COLO668 (cell line): ENCODE measurements around the gene TULP4.
A peak's percentile ranks its signal among the peaks of the same experiment; 100 is the strongest.
"Not testable (repeated sequence)": the region's sequence is repeated elsewhere in the genome, so short reads cannot be mapped to it uniquely, and the experiment has no call there.

Experiments
- DNase-seq: peaks from one replicate; lab custom pipeline; 2025; ENCODE audit not compliant: unreplicated experiment; lab: John Stamatoyannopoulos, UW

The TULP4 gene

GRCh38 chr6:158387036-158387435 lies 74.8 kb downstream of the TULP4 start:
- no peak for DNase-seq

DNA sequence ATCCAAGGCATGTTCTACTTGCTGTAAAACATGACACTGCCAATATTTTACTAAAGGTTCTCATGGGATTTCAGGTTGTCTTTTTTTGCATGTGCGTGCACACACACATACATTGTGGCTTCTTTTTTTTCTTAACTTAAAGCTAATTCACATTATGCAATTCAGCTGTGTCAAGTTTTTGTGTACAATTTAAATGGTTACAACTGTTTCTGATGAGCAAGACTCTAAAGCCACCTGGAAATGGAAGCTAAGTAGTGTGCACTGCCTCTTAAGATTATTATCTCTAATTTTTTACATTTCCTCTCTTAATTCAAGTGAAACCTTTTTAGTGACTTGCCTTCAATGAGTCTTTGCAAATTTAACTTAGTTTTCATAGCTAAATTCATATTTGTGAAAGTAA lies 75.3 kb downstream of the TULP4 start:
- DNase-seq, result no peak

DNA sequence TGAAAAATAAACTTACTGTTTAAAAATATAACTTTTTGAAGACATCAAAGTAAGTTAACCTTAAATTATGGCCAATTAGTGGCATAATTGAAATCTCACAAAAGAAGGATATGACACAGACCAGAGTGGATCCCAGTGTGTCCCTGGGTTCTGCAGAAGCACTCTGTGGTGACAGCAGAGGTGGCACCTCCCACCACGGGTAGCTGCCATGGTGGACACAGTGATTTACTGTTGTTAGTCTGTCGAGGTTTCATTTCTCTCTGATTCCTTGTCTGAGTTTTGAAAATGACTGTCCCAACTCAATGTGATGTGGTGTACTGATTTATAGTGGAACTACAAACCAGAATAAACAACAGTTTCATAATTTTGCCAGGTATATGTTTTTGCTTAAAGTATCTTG lies 76.5 kb downstream of the TULP4 start:
- no peak for DNase-seq

- no peak for DNase-seq
Measured at GRCh38 chr6:158389193-158389919, 77.1 kb downstream of the TULP4 start.

- DNase-seq, result no peak
Measured at GRCh38 chr6:158391276-158391675, 79.0 kb downstream of the TULP4 start.

DNA sequence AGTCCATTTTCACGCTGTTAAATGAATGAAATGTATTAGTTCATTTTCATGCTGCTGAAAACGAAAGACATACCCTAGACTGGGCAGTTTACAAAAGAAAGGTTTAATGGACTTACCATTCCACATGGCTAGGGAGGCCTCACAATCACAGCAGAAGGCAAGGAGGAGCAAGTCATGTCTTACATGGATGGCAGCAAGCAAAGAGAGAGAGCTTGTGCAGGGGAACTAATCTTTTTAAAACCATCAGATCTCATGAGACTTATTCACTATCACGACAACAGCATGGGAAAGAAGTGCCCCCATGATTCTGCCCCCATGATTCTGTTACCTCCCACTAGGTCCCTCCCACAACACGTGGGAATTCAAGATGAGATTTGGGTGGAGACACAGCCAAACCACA lies 79.7 kb downstream of the TULP4 start:
- DNase-seq, result not testable (repeated sequence)

DNA sequence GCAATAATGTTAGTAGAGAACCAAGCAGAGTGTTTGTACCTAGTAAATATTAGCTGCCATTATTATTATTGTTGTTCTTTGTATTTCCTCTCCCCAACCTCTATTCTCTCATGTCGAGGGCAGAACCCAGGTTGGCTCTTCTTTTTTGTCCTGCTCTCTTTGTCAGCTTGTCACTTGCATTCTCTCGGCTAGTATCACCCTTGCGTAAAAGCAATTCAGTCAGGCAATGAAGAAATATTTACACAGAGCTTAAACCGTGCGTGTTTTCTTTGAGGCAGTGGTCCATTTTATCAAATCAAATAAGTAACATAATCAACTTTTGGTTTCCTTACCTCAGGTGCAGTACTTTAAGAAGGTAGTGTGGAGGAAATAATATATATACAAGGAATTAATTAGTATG lies 83.9 kb downstream of the TULP4 start:
- no peak for DNase-seq

DNA sequence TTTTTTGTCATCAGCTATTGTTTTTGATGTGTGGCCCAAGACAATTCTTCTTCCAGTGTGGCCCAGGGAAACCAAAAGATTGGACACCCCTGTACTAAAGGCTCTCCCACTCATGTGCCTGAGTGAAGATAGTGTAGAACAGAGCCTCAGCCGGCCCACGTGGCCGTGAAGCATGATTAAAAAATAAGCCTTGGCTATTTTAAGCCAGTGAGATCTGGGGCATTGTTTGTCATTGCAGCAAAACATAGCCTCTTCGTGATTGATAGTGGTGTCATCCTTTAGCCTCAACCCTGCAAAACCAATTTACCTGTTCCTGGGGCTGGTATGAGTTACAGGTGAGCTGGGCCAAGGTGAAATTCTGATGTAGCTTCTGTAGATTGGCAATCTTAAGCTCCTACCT lies 85.3 kb downstream of the TULP4 start:
- DNase-seq, result no peak

GRCh38 chr6:158398252-158399024 lies 86.2 kb downstream of the TULP4 start:
- DNase-seq, result no peak

- no peak for DNase-seq
Measured at GRCh38 chr6:158399040-158399700, 86.9 kb downstream of the TULP4 start.

DNA sequence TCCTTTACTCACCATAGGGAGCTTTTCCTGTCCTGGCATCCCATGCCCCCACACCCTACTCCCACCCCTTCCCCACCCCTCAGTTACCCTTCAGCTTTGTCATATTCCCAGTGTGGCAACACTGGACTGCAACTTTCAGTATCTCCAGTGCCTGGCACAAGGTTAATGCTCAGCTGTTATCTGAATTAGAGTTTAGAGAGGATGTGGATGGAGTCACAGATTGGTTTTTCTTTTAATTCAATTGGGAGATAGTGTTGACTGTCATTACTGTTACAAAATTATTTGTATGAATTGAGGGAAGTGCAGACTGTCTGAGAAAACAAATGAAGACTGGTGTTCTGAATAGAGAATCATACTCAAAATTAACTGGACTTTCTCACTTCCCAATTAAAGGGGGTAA lies 89.9 kb downstream of the TULP4 start:
- DNase-seq, result no peak

DNA sequence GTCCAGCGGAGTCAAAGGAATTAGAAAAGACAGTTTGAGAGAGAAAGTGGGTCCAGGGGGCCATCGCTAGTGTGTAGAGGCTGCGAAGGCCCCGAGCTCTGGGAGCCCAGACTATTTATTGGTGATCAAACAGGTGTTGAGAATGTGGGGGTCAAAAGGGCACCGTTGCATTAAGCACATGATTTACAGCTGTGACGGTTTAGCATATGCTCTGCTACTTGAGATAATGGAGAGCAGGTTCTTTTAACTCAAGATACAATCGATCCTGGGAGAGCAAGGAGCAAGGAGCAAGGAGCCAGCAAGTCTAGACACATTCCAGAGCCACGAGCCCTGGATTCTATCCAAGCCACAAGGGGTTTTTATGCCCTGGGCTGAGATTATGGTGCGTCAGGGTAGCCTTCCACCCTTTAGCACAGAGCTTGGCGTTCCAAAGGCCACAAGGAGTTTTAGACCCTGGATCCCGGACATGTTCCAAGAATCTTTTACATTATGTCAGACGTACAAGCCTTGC lies 93.1 kb downstream of the TULP4 start:
- not testable (repeated sequence) for DNase-seq

DNA sequence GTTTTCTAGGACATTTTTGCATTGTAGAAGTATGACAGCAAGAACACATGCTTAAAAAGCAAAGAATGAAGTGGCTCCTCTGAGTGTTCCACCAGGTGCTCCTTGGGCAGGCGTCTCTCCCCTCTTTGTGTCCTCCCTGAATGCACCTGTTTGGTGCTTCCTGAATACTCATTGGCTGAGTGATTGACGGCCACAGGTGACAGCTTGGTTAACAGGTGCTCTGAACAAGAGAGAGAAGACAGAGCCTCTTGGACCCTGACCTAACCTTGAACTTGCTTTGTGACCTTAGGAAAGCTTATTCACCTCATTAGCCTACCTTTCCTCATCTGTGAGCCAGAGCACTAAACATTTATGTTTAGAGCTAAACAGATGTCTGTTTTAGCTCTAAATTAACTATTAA lies 93.7 kb downstream of the TULP4 start:
- peak; percentile 16 for DNase-seq

DNA sequence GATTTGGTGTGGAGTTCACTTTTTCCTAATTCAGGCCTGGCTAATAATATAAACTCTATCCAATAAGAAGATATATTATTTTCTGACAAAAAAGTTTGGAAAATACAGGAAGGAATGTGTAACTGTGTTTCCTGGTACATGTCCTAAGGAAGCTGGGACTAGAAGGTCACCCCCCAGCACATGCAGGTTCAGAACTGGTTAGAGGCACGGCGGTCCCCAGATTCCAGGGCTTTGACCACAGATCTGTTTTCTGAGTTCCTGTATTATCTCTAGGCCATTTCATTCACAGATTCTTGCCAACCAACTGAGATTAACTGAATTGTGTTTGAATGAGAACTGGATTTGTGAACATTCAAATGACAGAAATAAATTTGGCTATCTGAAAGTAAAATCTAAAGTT lies 94.5 kb downstream of the TULP4 start:
- DNase-seq, result no peak

- DNase-seq, result no peak
Measured at GRCh38 chr6:158408013-158408412, 95.7 kb downstream of the TULP4 start.

GRCh38 chr6:158408552-158409130 lies 96.4 kb downstream of the TULP4 start:
- DNase-seq, result no peak

DNA sequence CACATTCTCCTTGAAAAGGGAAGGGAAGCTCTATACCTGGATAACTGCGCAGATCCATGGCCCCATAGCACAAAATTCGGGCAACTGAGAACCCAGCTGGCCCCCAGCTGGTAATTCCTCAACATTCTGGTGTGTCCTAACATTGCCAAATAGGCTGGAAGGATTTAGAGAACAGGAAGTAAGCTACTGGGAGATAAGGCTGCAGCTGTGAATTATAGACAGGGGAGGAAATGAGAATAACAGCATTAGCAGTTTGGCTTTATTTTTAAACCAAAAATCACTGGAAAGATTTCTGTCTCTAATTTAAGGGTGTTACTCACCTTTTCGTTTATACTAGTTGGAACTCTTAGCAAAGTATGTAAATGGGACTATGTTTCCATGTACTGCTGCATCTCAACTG lies 97.2 kb downstream of the TULP4 start:
- DNase-seq, result no peak

DNA sequence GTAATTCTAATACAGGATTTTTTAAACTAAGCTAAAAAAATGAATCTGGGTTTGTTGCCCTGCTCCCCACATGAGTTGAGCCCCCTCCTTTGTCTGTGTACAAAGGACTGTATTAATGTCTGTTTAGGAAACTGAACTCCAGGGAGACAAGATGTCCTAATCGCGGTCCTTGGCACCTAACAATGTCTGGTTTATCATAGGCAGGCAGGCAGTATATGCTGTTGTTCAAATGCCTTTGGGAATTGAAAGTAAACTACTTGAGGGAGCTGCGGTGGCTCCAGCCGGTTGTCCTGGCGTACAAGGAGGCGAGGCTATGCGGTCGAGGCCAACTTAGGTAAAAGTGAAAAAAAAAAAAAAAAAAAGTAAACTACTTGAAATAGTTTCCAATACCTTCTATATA lies 98.5 kb downstream of the TULP4 start:
- DNase-seq, result no peak

DNA sequence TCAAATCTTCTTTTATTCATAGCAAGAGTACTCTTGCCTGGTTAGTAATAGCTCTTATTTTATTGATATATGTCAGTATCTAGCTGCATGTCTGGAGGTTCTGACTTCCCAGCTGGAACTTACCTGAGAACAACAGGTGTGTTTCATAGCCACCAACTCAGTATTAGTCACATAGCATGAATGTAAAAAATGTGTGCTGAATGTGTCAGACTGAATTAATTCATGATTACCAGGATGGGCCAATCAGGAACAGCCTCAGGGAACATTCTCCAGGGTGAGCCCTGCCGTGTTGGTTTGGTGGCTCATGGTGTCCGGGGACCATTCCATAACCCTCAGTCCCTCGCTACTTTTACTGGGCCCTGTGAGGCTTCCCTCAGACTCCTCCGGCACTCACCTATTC lies 99.7 kb downstream of the TULP4 start:
- DNase-seq, result no peak

DNA sequence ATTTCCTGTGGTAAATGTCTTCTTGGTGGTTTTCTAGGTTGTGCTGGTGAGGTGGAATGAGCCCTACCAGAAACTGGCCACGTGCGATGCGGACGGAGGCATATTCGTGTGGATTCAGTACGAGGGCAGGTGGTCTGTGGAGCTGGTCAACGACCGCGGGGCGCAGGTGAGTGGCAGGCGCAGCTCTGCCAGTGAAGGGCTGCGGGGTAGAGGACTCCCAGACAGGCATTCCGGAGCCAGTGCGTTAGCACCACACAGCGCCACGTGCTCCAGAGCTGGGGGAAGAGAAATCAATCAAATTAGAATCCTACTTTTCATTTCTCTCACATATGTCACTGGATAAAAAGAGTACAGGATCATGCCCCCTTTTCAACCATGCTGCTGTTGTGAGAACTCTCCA lies 100.8 kb downstream of the TULP4 start:
- DNase-seq, result no peak

GRCh38 chr6:158413814-158414565 lies 101.7 kb downstream of the TULP4 start:
- no peak for DNase-seq
